GM13976 (cell line): ENCODE data around the gene HS6ST2.

Source experiments
- DNase-seq: peaks from one replicate; pipeline ENCODE4 v3.0.0; 2012; ENCODE audit warnings: low spot score
- CTCF ChIP-seq: IDR thresholded peaks from 2 replicates; pipeline ENCODE4 v1.5.1; 2012; ENCODE audit warnings: borderline replicate concordance, mild to moderate bottlenecking; ENCODE audit not compliant: insufficient read depth; ENCODE audit errors: extremely low read depth, missing control alignments, control extremely low read depth
- in situ Hi-C: fragments of 300-500 bp; cut with MboI; formaldehyde crosslinking; loops from one replicate; pipeline ENCODE4 v1.12.0; 2022; ENCODE audit warnings: low sequenced_read_pairs, mixed read lengths, inconsistent platforms; ENCODE audit not compliant: unreplicated experiment

Gene HS6ST2

GRCh38 chrX:132756439-132756838, 202.0 kb downstream of the HS6ST2 start:
- in situ Hi-C loops = no loop called here
- DNase-seq = no peak
- TF ChIP-seq CTCF = no peak

- TF ChIP-seq CTCF = no peak
- no peak for DNase-seq
- in situ Hi-C loops = no loop called here
Observed at GRCh38 chrX:132751063-132751690, 207.3 kb downstream of the HS6ST2 start.

- TF ChIP-seq CTCF = no peak
- no peak for DNase-seq
- in situ Hi-C loops = no loop called here
Observed at GRCh38 chrX:132750331-132751062, 207.9 kb downstream of the HS6ST2 start.

- DNase-seq = no peak
- no peak for TF ChIP-seq CTCF
- in situ Hi-C loops = no loop called here
Observed at GRCh38 chrX:132749406-132749805, 209.0 kb downstream of the HS6ST2 start.

- in situ Hi-C loops = no loop called here
- no peak for DNase-seq
- TF ChIP-seq CTCF = no peak
Observed at GRCh38 chrX:132748909-132749308, 209.5 kb downstream of the HS6ST2 start.

- DNase-seq = no peak
- in situ Hi-C loops = no loop called here
- no peak for TF ChIP-seq CTCF
Observed at GRCh38 chrX:132748268-132748667, 210.2 kb downstream of the HS6ST2 start.
